Right kidney (tissue), 1 donor: ENCODE data around the gene TIAM1.

Experiments used
- DNase-seq: peaks from one replicate; pipeline ENCODE4 v3.0.0-alpha.2; 2016

TIAM1 gene

DNA sequence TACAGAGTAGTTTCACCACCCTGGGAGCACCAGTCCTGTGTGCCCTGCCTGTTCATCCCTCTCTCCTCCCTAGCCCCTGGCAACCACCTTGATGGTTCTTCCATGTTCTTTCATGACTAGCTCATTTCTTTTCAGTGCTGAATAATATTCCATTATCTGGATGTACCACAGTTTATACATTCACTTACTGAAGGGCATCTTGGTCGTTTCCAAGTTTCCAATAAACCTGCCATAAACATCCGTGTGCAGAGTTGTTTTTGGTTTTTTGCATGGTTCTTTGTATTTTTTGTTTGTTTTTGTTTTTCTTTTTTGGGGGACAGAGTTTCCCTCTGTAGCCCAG, 13.9 kb downstream of the TIAM1 start:
- no peak for DNase-seq

GRCh38 chr21:31329456-31330143, 14.5 kb downstream of the TIAM1 start:
- no peak for DNase-seq

- DNase-seq = no peak
These were observed 17.4 kb downstream of the TIAM1 start for GRCh38 chr21:31326522-31327242.

- DNase-seq = no peak
These were observed 25.1 kb downstream of the TIAM1 start for GRCh38 chr21:31318971-31319370.

- no peak for DNase-seq
These were observed 26.4 kb downstream of the TIAM1 start for GRCh38 chr21:31317688-31318087.

GRCh38 chr21:31316488-31317169, 27.4 kb downstream of the TIAM1 start:
- no peak for DNase-seq

DNA sequence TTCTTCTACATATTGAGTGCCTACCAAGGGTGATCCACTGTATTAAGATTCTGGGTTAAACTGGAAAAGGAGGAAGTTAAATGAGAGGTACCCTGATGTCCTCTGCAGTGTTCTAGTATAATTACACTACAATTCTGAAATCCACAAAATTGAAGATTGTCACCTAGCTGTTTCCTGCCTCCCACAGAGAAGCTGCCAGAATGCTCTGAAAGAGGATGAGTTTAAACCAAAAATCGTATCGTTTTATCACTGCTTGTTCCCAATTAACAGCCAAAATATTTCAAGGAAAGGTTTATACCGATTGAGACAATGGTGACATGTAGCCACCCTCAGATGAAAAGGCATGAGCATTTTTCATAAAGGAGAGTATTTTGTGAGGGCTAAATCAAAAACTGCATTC, 28.0 kb downstream of the TIAM1 start:
- no peak for DNase-seq

GRCh38 chr21:31310750-31311149, 33.3 kb downstream of the TIAM1 start:
- DNase-seq = no peak

DNA sequence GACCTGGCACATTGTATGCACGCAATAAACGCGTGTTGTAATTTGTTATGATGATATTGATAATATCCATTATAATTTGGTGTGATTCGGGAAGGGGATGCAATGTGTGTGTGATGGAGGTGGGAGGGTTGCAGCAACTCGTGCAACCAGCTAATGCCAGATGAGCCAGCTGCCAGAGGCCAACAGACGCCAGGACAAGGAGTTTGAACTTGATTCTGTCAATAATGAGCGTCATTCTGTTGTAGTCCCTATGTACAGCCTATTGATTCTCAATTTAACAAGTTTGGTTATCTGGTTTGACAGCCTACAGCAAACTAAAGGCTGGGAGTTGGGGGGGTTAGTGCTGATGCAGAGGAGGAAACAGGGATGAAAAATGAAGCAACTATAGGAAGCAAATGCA, 35.5 kb downstream of the TIAM1 start:
- DNase-seq = no peak

GRCh38 chr21:31305888-31306287, 38.2 kb downstream of the TIAM1 start:
- no peak for DNase-seq

- no peak for DNase-seq
These were observed 44.5 kb downstream of the TIAM1 start for GRCh38 chr21:31299291-31300147.

DNA sequence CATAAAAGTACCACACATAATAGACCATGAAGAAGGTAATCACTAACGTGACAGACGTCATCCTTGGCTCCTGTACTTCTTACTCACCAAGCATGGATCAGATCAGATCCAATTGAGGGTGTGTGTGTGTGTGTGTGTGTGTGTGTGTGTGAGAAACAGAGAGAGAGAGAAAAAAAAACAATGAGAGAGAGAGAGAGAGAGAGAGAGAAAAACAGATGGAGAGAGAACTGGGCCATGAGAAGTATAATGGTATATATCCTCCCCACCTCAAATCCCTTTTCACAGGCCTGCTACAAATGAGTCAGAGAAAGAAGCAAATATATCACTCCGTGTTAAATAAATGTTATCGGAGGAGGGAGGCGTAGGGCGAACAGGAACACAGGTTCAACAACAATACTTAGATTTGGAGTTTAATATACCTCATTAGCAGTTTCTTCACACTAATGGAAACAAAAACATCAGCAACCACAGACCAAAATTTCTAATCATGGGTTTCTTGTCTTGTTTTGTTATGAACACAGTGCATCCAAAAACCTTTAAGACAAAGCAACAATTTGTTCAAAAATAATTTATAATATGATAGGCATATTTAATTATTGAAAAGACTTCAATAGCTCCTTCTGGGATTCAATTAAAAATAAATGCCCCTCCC, 45.3 kb downstream of the TIAM1 start:
- no peak for DNase-seq

DNA sequence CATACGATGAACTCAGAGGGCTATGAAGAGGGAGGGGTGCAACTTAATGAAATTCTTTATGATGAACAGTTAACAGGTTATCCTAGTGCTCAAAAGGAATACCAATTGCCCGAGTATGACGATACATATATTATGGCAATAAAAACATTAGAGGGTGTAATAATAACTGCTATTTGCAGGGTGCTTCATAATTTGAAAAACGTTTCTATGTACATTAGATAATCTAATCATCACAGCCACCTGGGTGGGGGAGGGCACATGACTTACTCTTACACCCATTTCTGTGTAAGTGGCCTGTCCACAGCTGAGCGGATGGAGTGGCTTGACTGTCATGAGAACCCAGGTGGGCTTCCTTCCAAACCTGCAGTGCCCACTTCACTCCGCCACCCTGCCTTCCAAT, 46.3 kb downstream of the TIAM1 start:
- no peak for DNase-seq

DNA sequence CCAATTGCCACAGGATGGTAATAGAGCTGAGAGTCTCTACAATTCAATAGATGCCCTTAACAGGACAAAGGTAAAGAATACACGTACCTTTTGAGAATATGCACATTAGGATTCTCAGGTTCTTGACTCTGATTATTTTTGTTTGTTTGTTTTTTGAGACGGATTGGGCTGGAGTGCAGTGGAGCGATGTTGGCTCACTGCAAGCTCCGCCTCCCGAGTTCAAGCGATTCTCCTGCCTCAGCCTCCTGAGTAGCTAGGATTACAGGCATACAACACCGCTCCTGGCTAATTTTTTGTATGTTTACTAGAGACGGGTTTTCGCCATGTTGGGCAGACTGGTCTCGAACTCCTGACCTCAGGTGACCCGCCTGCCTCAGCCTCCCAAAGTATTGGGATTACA, 48.4 kb downstream of the TIAM1 start:
- DNase-seq = no peak

DNA sequence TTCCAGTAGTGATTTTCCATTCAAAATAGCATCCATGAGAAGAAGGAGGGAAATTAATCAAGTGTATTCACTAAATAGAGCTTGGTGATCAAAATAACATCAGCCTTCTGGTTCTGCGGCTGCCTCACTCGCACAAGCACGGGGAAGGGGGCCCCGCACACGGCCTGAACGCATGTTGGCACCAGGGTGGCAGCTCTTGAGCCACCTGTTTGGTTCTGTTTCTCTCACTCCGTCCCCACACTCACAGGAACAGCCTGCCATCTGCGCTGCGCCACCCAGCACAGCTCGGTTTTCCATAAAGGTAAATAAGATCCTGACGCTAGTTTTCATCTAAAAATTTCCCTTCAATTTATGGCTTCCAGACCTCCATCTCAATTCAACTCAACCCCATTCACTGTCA, 49.4 kb downstream of the TIAM1 start:
- DNase-seq = no peak

DNA sequence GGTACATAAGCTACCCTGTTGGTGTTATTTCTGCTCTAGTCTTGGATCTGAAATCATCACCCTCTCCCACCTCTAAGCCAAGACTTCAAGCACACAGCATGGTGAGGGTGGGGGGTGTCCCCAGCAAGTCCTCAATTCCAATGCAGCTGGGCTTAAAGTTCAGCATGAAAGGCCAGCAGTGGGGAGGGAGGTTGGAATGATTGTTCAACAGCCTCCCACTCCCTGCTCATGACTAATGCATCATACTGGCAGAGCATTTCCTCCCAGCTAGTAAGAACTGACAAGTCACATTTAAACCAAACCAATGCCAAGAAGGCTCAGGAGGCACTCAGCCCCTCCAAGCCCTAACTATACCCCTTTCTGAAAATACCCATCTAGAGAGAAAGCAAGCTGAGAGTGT, 50.1 kb downstream of the TIAM1 start:
- no peak for DNase-seq

- DNase-seq = no peak
These were observed 53.3 kb downstream of the TIAM1 start for GRCh38 chr21:31290765-31291164.

- no peak for DNase-seq
These were observed 54.4 kb downstream of the TIAM1 start for GRCh38 chr21:31289702-31290101.

- no peak for DNase-seq
These were observed 55.9 kb downstream of the TIAM1 start for GRCh38 chr21:31288191-31288590.

DNA sequence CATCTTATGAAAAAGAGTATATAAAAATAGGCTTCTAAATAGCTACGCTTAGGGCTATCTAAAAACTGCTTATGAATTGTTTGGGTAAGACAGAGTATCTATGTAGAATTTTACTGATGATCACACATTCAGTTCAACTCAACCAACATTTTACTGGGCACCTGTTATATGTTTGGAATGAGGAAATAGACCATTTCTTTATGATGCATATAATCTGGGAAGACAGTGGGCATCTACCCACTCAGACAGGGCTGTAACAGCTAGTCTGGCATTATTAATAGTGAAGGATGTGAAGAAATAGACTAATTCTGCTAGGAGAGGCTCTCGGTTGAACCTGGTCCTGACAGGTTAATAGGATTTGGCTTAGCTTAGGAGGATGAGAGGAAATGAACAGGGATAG, 56.9 kb downstream of the TIAM1 start:
- DNase-seq = no peak

DNA sequence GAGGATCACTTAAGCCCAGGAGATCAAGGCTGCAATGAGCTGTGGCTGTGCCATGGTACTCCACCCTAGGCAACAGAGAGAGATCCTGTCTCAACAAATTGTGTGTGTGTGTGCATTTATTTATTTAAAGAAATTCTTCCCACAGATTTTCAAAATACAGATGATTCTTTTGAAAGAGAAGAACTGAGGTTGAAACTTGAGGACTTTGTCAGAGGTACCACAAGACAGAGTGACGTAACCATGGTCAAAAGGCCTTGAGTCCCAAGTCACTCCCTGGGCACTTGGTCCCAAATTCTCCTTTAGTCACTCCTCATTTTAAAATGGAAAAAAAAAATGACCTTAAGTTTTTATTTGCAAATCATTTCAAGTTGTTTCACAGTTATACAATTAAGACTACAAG, 57.4 kb downstream of the TIAM1 start:
- DNase-seq = no peak

DNA sequence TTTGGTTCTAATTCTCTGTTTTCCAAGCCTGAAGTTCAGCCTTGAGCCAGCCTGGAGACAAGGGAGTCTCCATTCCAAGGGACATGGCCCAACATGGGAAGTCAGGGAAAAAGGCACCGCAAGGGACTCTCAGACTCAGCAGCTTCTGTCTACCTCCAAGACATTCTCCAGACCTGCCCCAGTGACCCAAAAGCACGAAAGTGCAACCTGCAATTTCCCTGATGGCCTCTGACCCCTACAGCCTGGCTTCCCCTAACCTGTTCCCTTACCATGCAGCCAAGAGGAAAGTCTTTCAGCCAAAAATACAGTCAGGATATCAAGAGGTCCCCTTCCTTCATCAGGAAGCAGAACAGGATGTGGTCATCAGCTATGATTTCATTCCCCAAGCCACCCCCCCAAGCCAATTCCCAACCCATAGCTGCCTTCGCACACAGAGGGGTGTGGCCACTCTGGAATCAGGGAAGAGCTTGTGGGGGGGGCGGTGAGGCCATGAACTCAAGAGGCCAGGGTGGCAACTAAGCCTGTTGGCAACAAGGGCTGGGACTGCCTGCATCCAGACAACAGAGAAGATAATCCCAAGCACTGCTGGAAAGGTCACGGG, 59.2 kb downstream of the TIAM1 start:
- DNase-seq = no peak
